ENCODE measurements around the gene DCP1A.

- TF ChIP-seq BCL3 (CRISPR knock-in tag; IDR thresholded peaks at IDR 0.05), result no peak
- TF ChIP-seq CREB1 (IDR thresholded peaks at IDR 0.05), result no peak
- no peak for TF ChIP-seq CREB1 (CRISPR knock-in tag; IDR thresholded peaks at IDR 0.05)
- TF ChIP-seq KDM1A (CRISPR knock-in tag; IDR thresholded peaks at IDR 0.05), result no peak
These were observed 46.5 kb downstream of the DCP1A start for GRCh38 chr3:53300826-53301225.
